ENCODE results near the gene VSIG10L2. TPM values are rescaled to one million over a fixed set of nuclear protein-coding genes. Genes with fewer than 3 reads are reported as not detected.

Gene VSIG10L2
- polyA plus RNA-seq, 2 of the 4 experiments (the other 2 are of a cell fraction) = not detected

DNA sequence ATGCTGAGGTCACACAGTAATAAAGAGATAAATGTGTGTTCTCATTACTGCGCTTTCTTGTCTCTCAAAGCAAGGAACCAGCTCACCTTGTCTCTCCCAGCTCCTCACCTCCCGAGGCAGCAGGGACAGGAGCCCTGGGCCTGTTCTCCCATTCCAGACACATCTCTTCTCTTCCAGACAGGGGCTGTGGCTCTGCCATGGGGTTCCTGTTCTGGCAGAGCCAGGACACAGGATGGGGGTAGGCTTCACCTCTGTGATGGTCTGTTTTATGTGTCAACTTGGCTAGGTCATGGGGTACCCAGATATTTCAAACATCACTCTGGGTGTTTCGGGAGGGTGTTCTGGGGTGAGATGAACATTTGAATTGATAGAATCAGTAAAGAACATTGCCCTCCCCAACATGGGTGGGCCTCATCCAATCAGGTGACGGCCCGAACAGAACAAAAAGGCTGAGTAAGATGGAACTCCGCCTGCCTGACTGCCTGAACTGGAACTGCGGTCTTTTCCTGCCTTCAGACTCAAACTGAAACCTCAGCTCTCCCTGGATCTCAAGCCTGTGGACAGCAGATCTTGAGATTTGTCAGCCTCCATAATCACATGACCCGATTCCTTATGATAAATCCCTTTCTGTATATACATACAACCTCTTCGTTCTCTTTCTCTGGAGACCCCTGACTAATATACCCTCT lies 2.0 kb upstream of the VSIG10L2 start:
- ChIA-PET POLR2A (no interaction called here), CTCF (interaction anchor here (0.7 to 6.7 kb wide), 7 partner anchors 16 to 363 kb away, joined by 3 to 38 read pairs (median 6); partner anchors contain the start of gene CDON)
- no peak for FAIRE-seq
- Histone ChIP-seq H3K4me3 (no peak overlapping the region), H3K9me3 (no peaks in the 10 kb centered on the region), H3K27ac (no peak overlapping the region), H3K4me2 (no peak overlapping the region), H3K4me1 (no peaks in the 10 kb centered on the region)
- no peak for ATAC-seq
- TF ChIP-seq CHD4 (IDR thresholded peaks at IDR 0.05; ENCODE audit: borderline replicate concordance) (no peak), JUN (IDR thresholded peaks at IDR 0.05) (no peak), HOXA7 (CRISPR knock-in tag; IDR thresholded peaks at IDR 0.05) (no peak), EHMT2 (IDR thresholded peaks at IDR 0.05; ENCODE audit: low read depth) (no peak), FOSB (CRISPR knock-in tag; IDR thresholded peaks at IDR 0.05) (no peak), CHD2 (IDR thresholded peaks at IDR 0.05; ENCODE audit: low read length, partially characterized antibody) (no peak), TFCP2L1 (CRISPR knock-in tag; IDR thresholded peaks at IDR 0.05) (no peak), RARB (CRISPR knock-in tag; IDR thresholded peaks at IDR 0.05) (no peak), GATA3 (IDR thresholded peaks at IDR 0.05; ENCODE audit: borderline replicate concordance) (no peak), CBX8 (IDR thresholded peaks at IDR 0.05) (no peak), ZFP36 (IDR thresholded peaks at IDR 0.05; ENCODE audit: borderline replicate concordance, partially characterized antibody) (no peak), ZSCAN20 (CRISPR knock-in tag; IDR thresholded peaks at IDR 0.05) (no peak)
- TF ChIP-seq, protein P1, sequence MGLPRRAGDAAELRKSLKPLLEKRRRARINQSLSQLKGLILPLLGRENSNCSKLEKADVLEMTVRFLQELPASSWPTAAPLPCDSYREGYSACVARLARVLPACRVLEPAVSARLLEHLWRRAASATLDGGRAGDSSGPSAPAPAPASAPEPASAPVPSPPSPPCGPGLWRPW (IDR thresholded peaks at IDR 0.05) = no peak
- TF ChIP-seq, protein P2, sequence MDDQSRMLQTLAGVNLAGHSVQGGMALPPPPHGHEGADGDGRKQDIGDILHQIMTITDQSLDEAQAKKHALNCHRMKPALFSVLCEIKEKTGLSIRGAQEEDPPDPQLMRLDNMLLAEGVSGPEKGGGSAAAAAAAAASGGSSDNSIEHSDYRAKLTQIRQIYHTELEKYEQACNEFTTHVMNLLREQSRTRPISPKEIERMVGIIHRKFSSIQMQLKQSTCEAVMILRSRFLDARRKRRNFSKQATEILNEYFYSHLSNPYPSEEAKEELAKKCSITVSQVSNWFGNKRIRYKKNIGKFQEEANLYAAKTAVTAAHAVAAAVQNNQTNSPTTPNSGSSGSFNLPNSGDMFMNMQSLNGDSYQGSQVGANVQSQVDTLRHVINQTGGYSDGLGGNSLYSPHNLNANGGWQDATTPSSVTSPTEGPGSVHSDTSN (IDR thresholded peaks at IDR 0.05) = no peak
- TF ChIP-seq, protein P3, sequence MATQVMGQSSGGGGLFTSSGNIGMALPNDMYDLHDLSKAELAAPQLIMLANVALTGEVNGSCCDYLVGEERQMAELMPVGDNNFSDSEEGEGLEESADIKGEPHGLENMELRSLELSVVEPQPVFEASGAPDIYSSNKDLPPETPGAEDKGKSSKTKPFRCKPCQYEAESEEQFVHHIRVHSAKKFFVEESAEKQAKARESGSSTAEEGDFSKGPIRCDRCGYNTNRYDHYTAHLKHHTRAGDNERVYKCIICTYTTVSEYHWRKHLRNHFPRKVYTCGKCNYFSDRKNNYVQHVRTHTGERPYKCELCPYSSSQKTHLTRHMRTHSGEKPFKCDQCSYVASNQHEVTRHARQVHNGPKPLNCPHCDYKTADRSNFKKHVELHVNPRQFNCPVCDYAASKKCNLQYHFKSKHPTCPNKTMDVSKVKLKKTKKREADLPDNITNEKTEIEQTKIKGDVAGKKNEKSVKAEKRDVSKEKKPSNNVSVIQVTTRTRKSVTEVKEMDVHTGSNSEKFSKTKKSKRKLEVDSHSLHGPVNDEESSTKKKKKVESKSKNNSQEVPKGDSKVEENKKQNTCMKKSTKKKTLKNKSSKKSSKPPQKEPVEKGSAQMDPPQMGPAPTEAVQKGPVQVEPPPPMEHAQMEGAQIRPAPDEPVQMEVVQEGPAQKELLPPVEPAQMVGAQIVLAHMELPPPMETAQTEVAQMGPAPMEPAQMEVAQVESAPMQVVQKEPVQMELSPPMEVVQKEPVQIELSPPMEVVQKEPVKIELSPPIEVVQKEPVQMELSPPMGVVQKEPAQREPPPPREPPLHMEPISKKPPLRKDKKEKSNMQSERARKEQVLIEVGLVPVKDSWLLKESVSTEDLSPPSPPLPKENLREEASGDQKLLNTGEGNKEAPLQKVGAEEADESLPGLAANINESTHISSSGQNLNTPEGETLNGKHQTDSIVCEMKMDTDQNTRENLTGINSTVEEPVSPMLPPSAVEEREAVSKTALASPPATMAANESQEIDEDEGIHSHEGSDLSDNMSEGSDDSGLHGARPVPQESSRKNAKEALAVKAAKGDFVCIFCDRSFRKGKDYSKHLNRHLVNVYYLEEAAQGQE (IDR thresholded peaks at IDR 0.05) = no peak
- TF ChIP-seq, protein P4, sequence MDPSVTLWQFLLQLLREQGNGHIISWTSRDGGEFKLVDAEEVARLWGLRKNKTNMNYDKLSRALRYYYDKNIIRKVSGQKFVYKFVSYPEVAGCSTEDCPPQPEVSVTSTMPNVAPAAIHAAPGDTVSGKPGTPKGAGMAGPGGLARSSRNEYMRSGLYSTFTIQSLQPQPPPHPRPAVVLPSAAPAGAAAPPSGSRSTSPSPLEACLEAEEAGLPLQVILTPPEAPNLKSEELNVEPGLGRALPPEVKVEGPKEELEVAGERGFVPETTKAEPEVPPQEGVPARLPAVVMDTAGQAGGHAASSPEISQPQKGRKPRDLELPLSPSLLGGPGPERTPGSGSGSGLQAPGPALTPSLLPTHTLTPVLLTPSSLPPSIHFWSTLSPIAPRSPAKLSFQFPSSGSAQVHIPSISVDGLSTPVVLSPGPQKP (IDR thresholded peaks at IDR 0.05; ENCODE audit: low read depth, low read length) = no peak
- TF ChIP-seq, protein P5, sequence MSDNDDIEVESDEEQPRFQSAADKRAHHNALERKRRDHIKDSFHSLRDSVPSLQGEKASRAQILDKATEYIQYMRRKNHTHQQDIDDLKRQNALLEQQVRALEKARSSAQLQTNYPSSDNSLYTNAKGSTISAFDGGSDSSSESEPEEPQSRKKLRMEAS (IDR thresholded peaks at IDR 0.05) = no peak
- 76% methylated on average over 9 of the region's 9 CpGs for WGBS (ENCODE audit: missing lambda C conversion rate)
- no peak for DNase-seq (ENCODE audit: low read depth in 1 of 2, low spot score in 1 of 2)

DNA sequence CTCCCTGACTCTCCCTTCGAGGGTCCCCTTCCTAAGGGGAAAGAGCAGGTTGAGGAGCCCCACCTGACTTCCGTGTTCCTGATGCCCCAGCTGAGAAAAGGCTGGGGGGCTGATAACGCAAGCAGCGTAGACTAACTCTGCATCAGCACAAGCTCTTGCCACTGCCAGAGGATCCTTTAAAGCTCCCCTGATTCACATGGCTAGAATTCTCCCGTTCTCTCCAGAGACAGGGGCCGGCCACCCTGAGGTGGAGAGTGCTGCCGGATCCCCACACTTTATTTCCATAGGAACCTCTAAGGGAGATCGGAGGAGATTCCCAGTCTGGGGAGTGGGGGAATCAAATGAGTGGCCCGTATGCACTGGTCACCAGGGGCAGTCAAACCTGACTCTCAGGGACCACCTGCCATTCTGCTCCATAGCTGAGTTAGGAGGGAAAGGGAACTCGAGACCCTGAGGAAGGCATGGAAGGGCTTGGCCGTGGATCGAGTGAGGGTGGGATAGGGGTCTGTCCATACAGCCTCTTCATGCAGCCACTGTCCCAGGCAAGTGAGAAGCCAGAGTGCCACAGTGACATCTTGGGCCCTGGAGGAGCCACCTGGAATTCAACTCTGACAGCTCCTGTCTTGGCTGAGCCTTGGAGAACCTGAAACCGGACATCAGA lies 1.4 kb upstream of the VSIG10L2 start:
- ChIA-PET POLR2A (no interaction called here), CTCF (interaction anchor here (0.6 to 6.7 kb wide), 4 partner anchors 20 to 249 kb away, joined by 3 to 38 read pairs (median 15); partner anchors contain the start of gene CDON)
- ATAC-seq (no peak), FAIRE-seq (no peak), DNase-seq (ENCODE audit: low read depth in 1 of 2, low spot score in 1 of 2) (no peak)
- H3K9me3 ChIP-seq = no peaks in the 10 kb centered on the region
- no peak overlapping the region for H3K4me2 ChIP-seq
- WGBS (ENCODE audit: missing lambda C conversion rate) = 75% methylated on average over 12 of the region's 13 CpGs
- H3K4me3 ChIP-seq = no peak overlapping the region
- no peaks in the 10 kb centered on the region for H3K4me1 ChIP-seq
- H3K27ac ChIP-seq = no peak overlapping the region
- no peak for TF ChIP-seq CHD4 (IDR thresholded peaks at IDR 0.05; ENCODE audit: borderline replicate concordance)
- no peak for TF ChIP-seq TFCP2L1 (CRISPR knock-in tag; IDR thresholded peaks at IDR 0.05)
- no peak for TF ChIP-seq NPAS2 (CRISPR knock-in tag; IDR thresholded peaks at IDR 0.05; ENCODE audit: borderline replicate concordance)
- no peak for TF ChIP-seq MYC (IDR thresholded peaks at IDR 0.05; ENCODE audit: borderline replicate concordance, low read length)
- no peak for TF ChIP-seq RCOR1 (IDR thresholded peaks at IDR 0.05; ENCODE audit: low read depth, low read length)
- no peak for TF ChIP-seq GATA3 (IDR thresholded peaks at IDR 0.05; ENCODE audit: borderline replicate concordance)
- no peak for TF ChIP-seq CBX2 (IDR thresholded peaks at IDR 0.05; ENCODE audit: borderline replicate concordance, low read depth)
